Stimulated activated naive CD8-positive, alpha-beta T cell treated with anti-CD3 and anti-CD28 coated beads, Interleukin-15, Interleukin-2, amounts not matched to agents 100 ng/mL and 50 ng/mL, for 24 hours (primary cell): ENCODE measurements around the gene DISC1.

ENCODE experiments used
- H3K27ac Mint-ChIP-seq: one replicate; pipeline ENCODE4 v1.8.0; 2021; ENCODE audit warnings: mild to moderate bottlenecking, mixed read lengths
- H3K27me3 Mint-ChIP-seq: one replicate; pipeline ENCODE4 v1.8.0; 2021; ENCODE audit warnings: mixed read lengths
- H3K36me3 Mint-ChIP-seq: one replicate; pipeline ENCODE4 v1.8.0; 2021; ENCODE audit warnings: low read depth, mixed read lengths
- H3K4me1 Mint-ChIP-seq: one replicate; pipeline ENCODE4 v1.8.0; 2021; ENCODE audit warnings: low read depth, mixed read lengths
- H3K4me3 Mint-ChIP-seq: one replicate; pipeline ENCODE4 v1.8.0; 2021; ENCODE audit warnings: mild to moderate bottlenecking, mixed read lengths
- H3K9me3 Mint-ChIP-seq: one replicate; pipeline ENCODE4 v1.8.0; 2021; ENCODE audit warnings: mixed read lengths

Gene DISC1

GRCh38 chr1:232045139-232045994 lies 418.8 kb downstream of the DISC1 start:
- H3K4me3 Mint-ChIP-seq: no peak overlapping the region
- H3K27me3 Mint-ChIP-seq: no peaks in the 10 kb centered on the region
- no peak overlapping the region for H3K27ac Mint-ChIP-seq
- H3K4me1 Mint-ChIP-seq: peaks cover 12% of the 10 kb centered on the region
- H3K36me3 Mint-ChIP-seq: no peaks in the 10 kb centered on the region
- H3K9me3 Mint-ChIP-seq: peaks cover 6% of the 10 kb centered on the region

GRCh38 chr1:232046451-232047306 lies 420.1 kb downstream of the DISC1 start:
- Mint-ChIP-seq H3K27me3 (no peaks in the 10 kb centered on the region), H3K36me3 (no peaks in the 10 kb centered on the region), H3K4me1 (peaks cover 12% of the 10 kb centered on the region), H3K4me3 (no peak overlapping the region), H3K27ac (peak overlapping the region; percentile 38), H3K9me3 (peaks cover 6% of the 10 kb centered on the region)

- no peak overlapping the region for H3K27ac Mint-ChIP-seq
- no peaks in the 10 kb centered on the region for H3K36me3 Mint-ChIP-seq
- H3K4me1 Mint-ChIP-seq: peaks cover 12% of the 10 kb centered on the region
- H3K27me3 Mint-ChIP-seq: no peaks in the 10 kb centered on the region
- no peak overlapping the region for H3K4me3 Mint-ChIP-seq
- H3K9me3 Mint-ChIP-seq: peaks cover 6% of the 10 kb centered on the region
These were observed 420.9 kb downstream of the DISC1 start for GRCh38 chr1:232047473-232047872.

- no peaks in the 10 kb centered on the region for H3K27me3 Mint-ChIP-seq
- no peak overlapping the region for H3K4me3 Mint-ChIP-seq
- H3K27ac Mint-ChIP-seq: no peak overlapping the region
- H3K4me1 Mint-ChIP-seq: peaks cover 12% of the 10 kb centered on the region
- H3K36me3 Mint-ChIP-seq: no peaks in the 10 kb centered on the region
- H3K9me3 Mint-ChIP-seq: peaks cover 6% of the 10 kb centered on the region
These were observed 421.9 kb downstream of the DISC1 start for GRCh38 chr1:232048481-232048880.

- Mint-ChIP-seq H3K27me3 (no peaks in the 10 kb centered on the region), H3K9me3 (peaks cover 6% of the 10 kb centered on the region), H3K27ac (no peak overlapping the region), H3K4me1 (peaks cover 12% of the 10 kb centered on the region), H3K36me3 (no peaks in the 10 kb centered on the region), H3K4me3 (no peak overlapping the region)
These were observed 422.7 kb downstream of the DISC1 start for GRCh38 chr1:232049335-232049734.

- H3K4me3 Mint-ChIP-seq: no peak overlapping the region
- no peaks in the 10 kb centered on the region for H3K36me3 Mint-ChIP-seq
- no peaks in the 10 kb centered on the region for H3K4me1 Mint-ChIP-seq
- no peak overlapping the region for H3K27ac Mint-ChIP-seq
- peaks cover 3% of the 10 kb centered on the region for H3K27me3 Mint-ChIP-seq
- H3K9me3 Mint-ChIP-seq: no peaks in the 10 kb centered on the region
These were observed 430.8 kb downstream of the DISC1 start for GRCh38 chr1:232057217-232057895.

GRCh38 chr1:232057896-232058274 lies 431.3 kb downstream of the DISC1 start:
- Mint-ChIP-seq H3K36me3 (no peaks in the 10 kb centered on the region), H3K27ac (no peak overlapping the region), H3K4me3 (no peak overlapping the region), H3K27me3 (peaks cover 3% of the 10 kb centered on the region), H3K4me1 (no peaks in the 10 kb centered on the region), H3K9me3 (no peaks in the 10 kb centered on the region)

GRCh38 chr1:232059726-232060374 lies 433.3 kb downstream of the DISC1 start:
- Mint-ChIP-seq H3K9me3 (no peaks in the 10 kb centered on the region), H3K4me1 (no peaks in the 10 kb centered on the region), H3K4me3 (no peak overlapping the region), H3K36me3 (no peaks in the 10 kb centered on the region), H3K27ac (no peak overlapping the region), H3K27me3 (peaks cover 3% of the 10 kb centered on the region)

- Mint-ChIP-seq H3K9me3 (no peaks in the 10 kb centered on the region), H3K36me3 (no peaks in the 10 kb centered on the region), H3K4me1 (no peaks in the 10 kb centered on the region), H3K27me3 (peaks cover 3% of the 10 kb centered on the region), H3K27ac (no peak overlapping the region), H3K4me3 (no peak overlapping the region)
These were observed 436.4 kb downstream of the DISC1 start for GRCh38 chr1:232062967-232063366.

- no peak overlapping the region for H3K27ac Mint-ChIP-seq
- no peak overlapping the region for H3K4me3 Mint-ChIP-seq
These were observed 439.9 kb downstream of the DISC1 start for GRCh38 chr1:232066521-232066920.

GRCh38 chr1:232074265-232074664 lies 447.7 kb downstream of the DISC1 start:
- peaks cover 16% of the 10 kb centered on the region for H3K27me3 Mint-ChIP-seq
- H3K27ac Mint-ChIP-seq: no peak overlapping the region
- peaks cover 7% of the 10 kb centered on the region for H3K36me3 Mint-ChIP-seq
- H3K4me3 Mint-ChIP-seq: no peak overlapping the region
- no peaks in the 10 kb centered on the region for H3K4me1 Mint-ChIP-seq
- peaks cover 14% of the 10 kb centered on the region for H3K9me3 Mint-ChIP-seq

More at GRCh38 chr1:232066521-232066920, 439.9 kb downstream of the DISC1 start:
- Mint-ChIP-seq H3K36me3 (no peaks in the 10 kb centered on the region), H3K27me3 (no peaks in the 10 kb centered on the region), H3K9me3 (no peaks in the 10 kb centered on the region), H3K4me1 (no peaks in the 10 kb centered on the region)

- Mint-ChIP-seq H3K27ac (no peak overlapping the region), H3K36me3 (peaks cover 3% of the 10 kb centered on the region), H3K4me1 (no peaks in the 10 kb centered on the region), H3K9me3 (peaks cover 19% of the 10 kb centered on the region), H3K4me3 (no peak overlapping the region), H3K27me3 (peaks cover 13% of the 10 kb centered on the region)
These were observed 451.2 kb downstream of the DISC1 start for GRCh38 chr1:232077809-232078208.

- Mint-ChIP-seq H3K27ac (no peak overlapping the region), H3K4me3 (no peak overlapping the region), H3K27me3 (no peaks in the 10 kb centered on the region), H3K36me3 (no peaks in the 10 kb centered on the region), H3K9me3 (peaks cover 5% of the 10 kb centered on the region), H3K4me1 (no peaks in the 10 kb centered on the region)
These were observed 458.1 kb downstream of the DISC1 start for GRCh38 chr1:232084584-232085223.

GRCh38 chr1:232090816-232091215 lies 464.2 kb downstream of the DISC1 start:
- no peaks in the 10 kb centered on the region for H3K4me1 Mint-ChIP-seq

More at GRCh38 chr1:232090816-232091215, 464.2 kb downstream of the DISC1 start:
- no peaks in the 10 kb centered on the region for H3K36me3 Mint-ChIP-seq
- no peaks in the 10 kb centered on the region for H3K27me3 Mint-ChIP-seq
- no peak overlapping the region for H3K4me3 Mint-ChIP-seq
- H3K27ac Mint-ChIP-seq: no peak overlapping the region
- H3K9me3 Mint-ChIP-seq: no peaks in the 10 kb centered on the region
